Stromal cell of bone marrow (primary cell): ENCODE results near the gene CHTF8.
A peak's percentile ranks its signal among the peaks of the same experiment; 100 is the strongest.
"Not testable (repeated sequence)": the region's sequence is repeated elsewhere in the genome, so short reads cannot be mapped to it uniquely, and the experiment has no call there.

Experiments used
- DNase-seq: peaks from one replicate; pipeline ENCODE4 v3.0.0-alpha.2; 2012; ENCODE audit warnings: low read depth

Gene CHTF8

GRCh38 chr16:69138608-69139007 lies 6.2 kb upstream of the CHTF8 start:
- DNase-seq: no peak

- no peak for DNase-seq
These were observed 1.1 kb upstream of the CHTF8 start for GRCh38 chr16:69133373-69133954.

GRCh38 chr16:69131839-69132423 lies 457 bp downstream of the CHTF8 start:
- DNase-seq: peak; percentile 59

- no peak for DNase-seq
These were observed 1.1 kb downstream of the CHTF8 start for GRCh38 chr16:69131167-69131838.

GRCh38 chr16:69130461-69130860 lies 1.9 kb downstream of the CHTF8 start:
- no peak for DNase-seq

GRCh38 chr16:69127966-69128510 lies 4.3 kb downstream of the CHTF8 start:
- DNase-seq: no peak

- not testable (repeated sequence) for DNase-seq
These were observed 5.6 kb downstream of the CHTF8 start for GRCh38 chr16:69126801-69127200.

GRCh38 chr16:69126221-69126620 lies 6.2 kb downstream of the CHTF8 start:
- DNase-seq: no peak

GRCh38 chr16:69124961-69125360 lies 7.4 kb downstream of the CHTF8 start:
- not testable (repeated sequence) for DNase-seq

- not testable (repeated sequence) for DNase-seq
These were observed 8.0 kb downstream of the CHTF8 start for GRCh38 chr16:69124406-69124805.

GRCh38 chr16:69123910-69124309 lies 8.5 kb downstream of the CHTF8 start:
- DNase-seq: peak; percentile 56

GRCh38 chr16:69120096-69120664 lies 12.2 kb downstream of the CHTF8 start:
- DNase-seq: no peak

GRCh38 chr16:69119536-69119935 lies 12.9 kb downstream of the CHTF8 start:
- no peak for DNase-seq

- no peak for DNase-seq
These were observed 13.4 kb downstream of the CHTF8 start for GRCh38 chr16:69118994-69119393.

- no peak for DNase-seq
These were observed 13.9 kb downstream of the CHTF8 start for GRCh38 chr16:69118468-69118867.

- no peak for DNase-seq
These were observed 15.5 kb downstream of the CHTF8 start for GRCh38 chr16:69116906-69117305.

- DNase-seq: no peak
These were observed 16.0 kb downstream of the CHTF8 start for GRCh38 chr16:69116256-69116875.

GRCh38 chr16:69115837-69116236 lies 16.6 kb downstream of the CHTF8 start:
- DNase-seq: no peak

- DNase-seq: no peak
These were observed 17.0 kb downstream of the CHTF8 start for GRCh38 chr16:69115361-69115760.

- DNase-seq: no peak
These were observed 17.4 kb downstream of the CHTF8 start for GRCh38 chr16:69114976-69115355.

- DNase-seq: no peak
These were observed 17.9 kb downstream of the CHTF8 start for GRCh38 chr16:69114346-69114975.

- DNase-seq: no peak
These were observed 19.2 kb downstream of the CHTF8 start for GRCh38 chr16:69113216-69113615.
